Superior temporal gyrus (tissue), 1 donor: Measurements from ENCODE around the gene SLIT3.

ENCODE experiments used
- DNase-seq: peaks from one replicate; pipeline ENCODE4 v3.0.0-alpha.2; 2016; ENCODE audit errors: extremely low spot score

SLIT3 gene

GRCh38 chr5:169299191-169299662, 1.7 kb downstream of the SLIT3 start:
- DNase-seq: no peak

DNA sequence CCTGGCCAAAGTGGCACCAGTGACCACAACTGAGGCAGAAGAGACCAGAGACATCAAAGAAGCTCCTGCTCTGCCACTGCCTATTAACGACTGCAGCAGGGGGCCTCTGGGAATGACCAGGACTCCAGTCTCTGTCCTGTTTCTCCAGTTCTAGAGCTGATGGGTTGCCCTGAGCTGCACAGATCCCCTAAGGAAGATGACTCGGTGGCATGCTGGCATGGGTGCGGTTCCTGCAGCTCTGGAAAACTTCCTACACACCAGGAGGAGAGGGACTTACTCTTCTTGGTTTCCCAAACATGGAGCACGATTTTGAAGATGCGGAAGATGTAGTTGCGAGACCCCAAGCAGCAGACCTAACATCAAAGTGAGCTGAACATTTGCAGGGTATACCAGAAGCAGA, 2.7 kb downstream of the SLIT3 start:
- no peak for DNase-seq

DNA sequence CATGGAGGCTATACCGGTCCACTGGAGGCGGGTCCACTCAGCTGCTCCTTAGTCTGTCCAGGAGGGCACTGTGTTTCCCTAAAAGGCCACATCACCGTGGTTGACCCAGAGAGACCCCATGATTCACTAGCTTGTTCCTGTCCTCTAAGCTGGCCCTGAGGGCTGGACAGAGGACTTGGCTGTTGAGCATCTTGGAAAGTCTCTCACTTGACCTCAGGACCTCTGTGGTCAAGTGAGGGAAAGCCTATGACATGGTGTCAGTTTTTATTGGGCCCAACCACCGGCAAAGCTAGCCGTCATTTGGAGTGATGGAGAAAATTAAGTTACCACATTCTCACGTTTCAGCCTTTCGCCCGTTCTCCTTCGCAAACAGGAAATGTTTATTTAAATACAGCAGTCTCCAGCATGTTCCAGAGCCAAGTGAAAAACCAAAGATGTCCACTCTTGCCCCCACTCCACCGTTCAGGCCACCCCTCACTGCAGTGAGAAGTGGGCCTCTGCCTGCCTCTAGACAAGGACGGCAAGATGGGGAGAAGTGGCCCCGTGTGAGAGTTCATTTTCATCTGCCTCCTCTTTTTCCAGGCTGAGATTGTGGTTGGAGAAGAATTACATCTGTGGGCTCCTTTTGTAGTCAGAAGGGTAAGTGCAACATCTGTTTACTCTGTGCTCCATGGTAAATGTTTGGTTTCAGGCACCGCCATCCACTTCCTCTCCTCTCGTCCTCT, 4.4 kb downstream of the SLIT3 start:
- no peak for DNase-seq

- DNase-seq: no peak
Measured at GRCh38 chr5:169295306-169295705, 5.6 kb downstream of the SLIT3 start.

- DNase-seq: no peak
Measured at GRCh38 chr5:169294621-169295020, 6.3 kb downstream of the SLIT3 start.

DNA sequence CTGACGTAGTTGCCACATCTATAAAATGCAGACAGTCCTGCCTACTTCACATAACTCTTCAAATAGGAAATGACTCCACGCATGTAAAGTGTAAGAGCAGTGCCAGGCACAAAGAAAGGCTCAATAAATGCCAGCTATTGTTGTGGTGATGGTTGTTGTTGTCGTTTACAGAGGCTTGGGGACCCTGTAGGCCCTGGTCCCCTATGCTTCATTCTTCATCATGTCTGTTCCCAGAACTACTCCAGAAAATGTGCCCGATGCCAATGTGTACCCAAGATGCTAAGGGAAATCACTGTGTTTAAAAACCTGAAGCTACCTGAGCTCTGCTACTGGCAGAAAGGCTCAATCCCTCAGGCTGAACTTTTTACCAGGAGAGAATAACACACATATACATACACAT, 9.1 kb downstream of the SLIT3 start:
- no peak for DNase-seq

DNA sequence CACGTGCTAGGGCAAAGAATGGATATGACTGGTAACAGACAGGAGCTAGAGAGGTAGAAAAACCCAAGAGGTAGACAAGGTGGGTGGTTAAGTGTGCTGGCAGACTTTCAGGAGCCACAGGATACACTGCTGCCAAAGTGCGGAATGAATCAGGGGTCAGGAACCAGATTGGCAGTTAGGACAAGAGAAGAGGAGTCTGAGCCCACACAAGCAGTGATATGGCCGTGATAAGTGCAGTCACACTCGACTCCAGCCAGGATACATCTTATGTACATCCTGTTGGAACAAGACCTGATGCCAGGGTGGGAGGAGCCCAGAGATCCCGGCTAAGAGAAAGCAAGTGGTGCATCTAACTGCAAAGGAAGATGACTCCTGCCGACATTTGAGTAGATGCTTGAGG, 10.0 kb downstream of the SLIT3 start:
- DNase-seq: no peak

GRCh38 chr5:169289520-169289919, 11.4 kb downstream of the SLIT3 start:
- DNase-seq: no peak

- no peak for DNase-seq
Measured at GRCh38 chr5:169288066-169288930, 12.6 kb downstream of the SLIT3 start.

DNA sequence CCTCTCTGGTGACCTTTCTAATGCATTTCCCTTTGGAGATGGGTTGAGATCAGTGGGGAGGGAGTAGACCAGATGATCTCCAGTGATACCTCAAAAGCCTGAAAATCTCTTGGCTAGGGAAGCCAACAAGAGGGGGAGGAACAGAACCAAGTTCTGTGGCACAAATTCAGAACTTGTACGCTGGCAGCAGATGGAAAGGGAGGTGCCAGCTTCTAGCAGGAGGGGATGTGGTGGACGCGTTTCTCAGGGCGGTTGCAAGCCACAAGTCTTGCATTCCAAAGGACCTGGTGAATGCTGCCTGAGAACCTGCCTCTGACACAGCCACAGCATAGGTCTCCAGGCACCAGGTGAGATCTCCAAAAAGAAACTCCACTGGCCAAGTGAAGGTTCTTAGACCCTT, 13.4 kb downstream of the SLIT3 start:
- peak; percentile 36 for DNase-seq

- DNase-seq: peak; percentile 57
Measured at GRCh38 chr5:169286572-169287300, 14.2 kb downstream of the SLIT3 start.

GRCh38 chr5:169283887-169284286, 17.1 kb downstream of the SLIT3 start:
- no peak for DNase-seq

DNA sequence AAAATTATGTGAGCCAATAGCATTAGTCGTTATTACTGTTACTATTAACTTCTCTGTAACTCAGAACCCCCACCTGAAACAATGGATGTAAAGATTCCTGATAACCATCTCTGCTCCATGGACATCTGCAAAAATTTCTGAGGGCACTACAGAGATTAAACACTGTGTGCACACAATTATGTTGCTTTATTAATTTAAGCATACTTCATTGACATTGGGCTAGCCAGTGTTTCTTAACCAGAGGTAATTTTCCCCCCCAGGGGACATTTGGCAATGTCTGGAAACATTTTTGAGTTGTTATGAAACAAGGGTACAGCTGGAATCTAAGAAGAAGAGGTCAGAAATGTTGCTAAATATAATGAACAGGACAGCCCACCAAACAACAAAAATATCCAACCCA, 19.3 kb downstream of the SLIT3 start:
- no peak for DNase-seq

- DNase-seq: no peak
Measured at GRCh38 chr5:169280696-169281095, 20.2 kb downstream of the SLIT3 start.

DNA sequence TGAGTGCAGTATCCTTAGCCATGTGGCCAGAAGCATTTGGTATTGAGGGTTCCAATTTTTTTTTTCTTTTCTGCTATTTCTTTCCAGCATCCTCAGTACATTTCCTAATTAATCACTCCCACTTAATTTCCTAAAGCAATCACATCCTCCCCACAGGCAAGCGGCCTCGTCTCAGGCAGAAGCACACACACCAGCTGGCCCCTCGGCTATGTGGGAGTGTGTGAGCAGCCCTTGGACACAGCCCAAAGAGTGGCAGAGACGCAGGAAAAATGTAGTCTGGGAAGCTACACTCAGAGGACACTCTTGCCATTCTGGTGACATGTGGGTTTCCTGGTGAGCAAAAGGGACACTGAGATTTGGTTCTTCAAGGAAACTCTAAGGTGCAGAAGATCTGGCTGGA, 20.7 kb downstream of the SLIT3 start:
- peak; percentile 49 for DNase-seq

GRCh38 chr5:169279125-169279524, 21.8 kb downstream of the SLIT3 start:
- no peak for DNase-seq

GRCh38 chr5:169273881-169274280, 27.1 kb downstream of the SLIT3 start:
- no peak for DNase-seq

GRCh38 chr5:169273451-169273850, 27.5 kb downstream of the SLIT3 start:
- DNase-seq: no peak

DNA sequence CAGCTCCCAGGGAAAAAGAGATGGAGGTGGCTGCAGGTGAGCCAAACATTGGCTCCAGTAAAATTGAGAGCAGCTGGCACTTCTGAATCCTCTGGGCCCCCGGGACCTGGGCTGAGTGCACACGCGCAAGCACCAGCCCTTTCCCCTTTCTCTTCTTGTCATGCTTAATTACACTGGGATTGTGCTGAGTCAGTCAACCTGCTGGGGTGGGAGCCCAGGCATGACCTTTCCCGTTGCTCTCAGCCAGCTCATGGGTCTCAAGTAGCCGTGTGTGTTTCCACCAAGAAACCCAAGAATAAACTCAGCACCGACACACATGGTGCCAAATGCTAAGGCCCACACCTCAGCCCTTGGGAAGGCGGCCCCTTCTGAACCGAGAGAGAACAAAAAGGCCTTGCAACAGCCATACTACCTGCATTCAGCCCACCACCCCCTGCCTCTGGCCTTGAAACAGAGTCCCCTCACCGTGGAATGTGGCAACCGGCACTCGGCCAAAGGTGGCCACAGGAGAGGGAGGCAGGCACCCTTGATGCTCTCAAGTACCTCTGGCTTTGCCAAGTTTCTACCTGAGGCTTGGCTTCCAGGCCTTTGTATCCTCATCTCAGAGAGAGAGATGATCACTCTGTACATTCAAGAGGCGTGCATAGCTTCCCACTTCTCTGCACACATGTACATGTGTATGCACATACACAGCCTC, 28.1 kb downstream of the SLIT3 start:
- no peak for DNase-seq

GRCh38 chr5:169272111-169272510, 28.8 kb downstream of the SLIT3 start:
- no peak for DNase-seq

DNA sequence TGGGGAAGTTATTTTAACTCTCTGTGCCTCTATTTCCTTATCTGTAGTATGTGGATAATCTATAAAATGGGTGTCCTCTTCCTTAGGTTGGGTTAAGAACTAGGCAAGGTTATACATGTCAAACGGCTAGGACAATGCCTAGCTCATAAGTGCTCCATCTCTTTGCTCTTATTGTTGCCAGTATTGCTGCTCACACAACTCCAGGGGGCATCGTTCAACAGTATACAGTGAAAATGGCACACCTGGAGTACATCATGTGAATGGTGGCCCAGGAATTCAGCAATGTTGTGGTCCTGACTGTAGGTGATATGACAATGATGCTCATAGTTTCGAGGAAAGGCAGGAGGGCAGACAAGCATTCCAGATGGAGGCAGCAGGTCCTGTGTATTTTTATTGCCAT, 30.1 kb downstream of the SLIT3 start:
- no peak for DNase-seq

- no peak for DNase-seq
Measured at GRCh38 chr5:169268019-169268418, 32.9 kb downstream of the SLIT3 start.
